PC-9 (cell line): ENCODE measurements around the gene TELO2. TPM values are rescaled to one million over a fixed set of nuclear protein-coding genes. Genes with fewer than 3 reads are reported as not detected.

Experiments
- BruUV-seq: library from RNA; stranded (reverse); fragments of 400-500 nt; replicated peaks from 2 replicates; lab custom pipeline; 2021; lab: Mats Ljungman, UMichigan
- CTCF ChIA-PET: fragments of 300-600 bp; sonication (Branson Sonifier 250); formaldehyde crosslinking; loops from one replicate; lab custom pipeline; 2022; ENCODE audit warnings: antibody characterized with exemption; lab: Charles Lee
- POLR2A ChIA-PET: fragments of 300-600 bp; sonication (Branson Sonifier 250); formaldehyde crosslinking; loops from one replicate; lab custom pipeline; 2022; ENCODE audit warnings: antibody characterized with exemption; ENCODE audit not compliant: unreplicated experiment; lab: Charles Lee
- DNase-seq, 2 experiments: peaks; one replicate each; pipeline versions ENCODE4 v3.0.0 to v3.0.0-alpha.2; 2015 to 2022; ENCODE audit warnings: mixed read lengths in 1 of 2
- H2AFZ ChIP-seq: fragments of 200-600 bp; sonication (generic); 2 replicates; pipeline ENCODE4 v1.8.1; 2017; ENCODE audit warnings: antibody characterized with exemption
- H3F3A ChIP-seq: fragments of 200-600 bp; sonication (generic); 2 replicates; pipeline ENCODE4 v1.8.1; 2017; ENCODE audit warnings: antibody characterized with exemption, mild to moderate bottlenecking, low read depth; ENCODE audit not compliant: insufficient read depth
- H3K27ac ChIP-seq: fragments of 200-600 bp; sonication (generic); 2 replicates; pipeline ENCODE4 v1.6.1; 2016; ENCODE audit warnings: mixed run types
- H3K27me3 ChIP-seq: fragments of 200-600 bp; sonication (generic); 2 replicates; pipeline ENCODE4 v1.6.1; 2016; ENCODE audit warnings: low read depth, mixed run types; ENCODE audit not compliant: insufficient read depth
- H3K36me3 ChIP-seq: fragments of 200-600 bp; sonication (generic); 2 replicates; pipeline ENCODE4 v1.6.1; 2016; ENCODE audit warnings: low read depth, mixed run types
- H3K4me1 ChIP-seq: fragments of 200-600 bp; sonication (generic); replicated peaks from 2 replicates; pipeline ENCODE4 v1.6.1; 2016; ENCODE audit warnings: mixed run types; ENCODE audit not compliant: insufficient read depth
- H3K4me2 ChIP-seq: fragments of 200-600 bp; sonication (generic); 2 replicates; pipeline ENCODE4 v1.6.1; 2017; ENCODE audit warnings: mixed run types
- H3K4me3 ChIP-seq: fragments of 200-600 bp; sonication (generic); 2 replicates; pipeline ENCODE4 v1.6.1; 2016; ENCODE audit warnings: mixed run types
- H3K79me2 ChIP-seq: fragments of 200-600 bp; sonication (generic); 2 replicates; pipeline ENCODE4 v1.6.1; 2017; ENCODE audit warnings: low read depth, mixed run types
- H3K9me2 ChIP-seq: fragments of 200-600 bp; sonication (generic); 2 replicates; pipeline ENCODE4 v1.8.1; 2017; ENCODE audit warnings: mild to moderate bottlenecking; ENCODE audit not compliant: insufficient read depth
- H3K9me3 ChIP-seq: fragments of 200-600 bp; sonication (generic); 2 replicates; pipeline ENCODE4 v1.8.1; 2016; ENCODE audit warnings: low read depth; ENCODE audit not compliant: insufficient read depth
- H4K20me1 ChIP-seq: fragments of 200-600 bp; sonication (generic); 2 replicates; pipeline ENCODE4 v1.8.1; 2017; ENCODE audit not compliant: insufficient read depth
- EZH2 ChIP-seq: fragments of 200-600 bp; sonication (generic); IDR thresholded peaks from 2 replicates; pipeline ENCODE4 v1.8.0; 2017; ENCODE audit warnings: antibody characterized with exemption, low read depth
- intact Hi-C: fragments of 100-400 bp; cut with micrococcal nuclease; formaldehyde crosslinking; loops from one replicate; pipeline ENCODE4 v1.10.0; 2022; ENCODE audit not compliant: unreplicated experiment
- total RNA-seq: library from RNA; stranded (reverse); gene quantifications from 2 replicates; pipeline ENCODE4 v1.2.3, GENCODE V29; 2021
- TF ChIP-seq, protein P1 (sequence below): fragments of 200-600 bp; sonication (generic); conservative IDR thresholded peaks from 2 replicates; pipeline ENCODE4 v1.6.1; 2017; ENCODE audit warnings: mixed run types, antibody characterized with exemption, mild to moderate bottlenecking, moderate library complexity

The TELO2 gene
- total RNA-seq, 1 experiment from 2014 or later: 56.0 TPM

DNA sequence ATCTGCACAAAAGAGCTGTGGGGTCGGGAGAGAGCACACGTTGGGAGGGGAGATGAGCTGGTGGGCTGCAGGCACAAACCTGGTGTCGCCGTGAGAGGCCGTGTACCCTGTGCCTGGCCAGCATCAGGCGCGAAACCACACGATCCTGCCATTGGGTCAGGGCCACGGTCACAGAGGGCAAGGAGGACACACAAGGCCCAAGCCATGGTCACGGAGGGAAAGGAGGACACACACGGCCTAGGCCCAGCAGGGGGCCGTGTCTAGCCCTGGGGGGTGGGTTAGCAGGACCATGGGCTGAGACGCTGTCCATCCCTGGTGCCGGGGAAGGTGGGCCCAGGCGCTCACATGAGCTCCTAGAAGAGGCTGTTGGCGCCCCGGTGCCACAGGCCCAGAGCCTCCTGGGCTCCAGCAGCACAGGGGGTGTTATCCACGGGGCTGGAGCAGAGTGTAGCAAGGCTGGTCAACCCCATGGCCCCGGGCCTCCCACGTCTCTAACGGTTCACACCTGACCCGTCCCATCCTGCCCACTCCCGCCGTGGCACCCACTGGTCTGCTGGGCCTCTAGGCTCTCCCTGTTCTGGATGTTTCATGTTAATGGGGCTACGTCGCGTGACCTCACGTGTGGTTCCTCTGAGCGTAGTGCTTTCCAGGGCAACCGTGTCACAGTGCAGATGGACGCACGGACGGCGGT, 41.3 kb upstream of the TELO2 start:
- Histone ChIP-seq H3F3A (no peaks in the 10 kb centered on the region), H3K4me2 (no peak overlapping the region), H3K9me3 (no peaks in the 10 kb centered on the region), H3K27ac (no peak overlapping the region), H3K79me2 (no peaks in the 10 kb centered on the region), H3K36me3 (no peaks in the 10 kb centered on the region), H3K27me3 (no peaks in the 10 kb centered on the region), H3K9me2 (no peaks in the 10 kb centered on the region), H3K4me1 (no peaks in the 10 kb centered on the region), H2AFZ (no peak overlapping the region), H3K4me3 (no peak overlapping the region), H4K20me1 (no peaks in the 10 kb centered on the region)
- DNase-seq: no peak
- CTCF ChIA-PET: no interaction called here
- POLR2A ChIA-PET: no interaction called here
- BruUV-seq: no TSS peak
- TF ChIP-seq, protein P1, sequence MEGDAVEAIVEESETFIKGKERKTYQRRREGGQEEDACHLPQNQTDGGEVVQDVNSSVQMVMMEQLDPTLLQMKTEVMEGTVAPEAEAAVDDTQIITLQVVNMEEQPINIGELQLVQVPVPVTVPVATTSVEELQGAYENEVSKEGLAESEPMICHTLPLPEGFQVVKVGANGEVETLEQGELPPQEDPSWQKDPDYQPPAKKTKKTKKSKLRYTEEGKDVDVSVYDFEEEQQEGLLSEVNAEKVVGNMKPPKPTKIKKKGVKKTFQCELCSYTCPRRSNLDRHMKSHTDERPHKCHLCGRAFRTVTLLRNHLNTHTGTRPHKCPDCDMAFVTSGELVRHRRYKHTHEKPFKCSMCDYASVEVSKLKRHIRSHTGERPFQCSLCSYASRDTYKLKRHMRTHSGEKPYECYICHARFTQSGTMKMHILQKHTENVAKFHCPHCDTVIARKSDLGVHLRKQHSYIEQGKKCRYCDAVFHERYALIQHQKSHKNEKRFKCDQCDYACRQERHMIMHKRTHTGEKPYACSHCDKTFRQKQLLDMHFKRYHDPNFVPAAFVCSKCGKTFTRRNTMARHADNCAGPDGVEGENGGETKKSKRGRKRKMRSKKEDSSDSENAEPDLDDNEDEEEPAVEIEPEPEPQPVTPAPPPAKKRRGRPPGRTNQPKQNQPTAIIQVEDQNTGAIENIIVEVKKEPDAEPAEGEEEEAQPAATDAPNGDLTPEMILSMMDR: no peak
- no peak for TF ChIP-seq EZH2
- intact Hi-C loops: no loop called here

DNA sequence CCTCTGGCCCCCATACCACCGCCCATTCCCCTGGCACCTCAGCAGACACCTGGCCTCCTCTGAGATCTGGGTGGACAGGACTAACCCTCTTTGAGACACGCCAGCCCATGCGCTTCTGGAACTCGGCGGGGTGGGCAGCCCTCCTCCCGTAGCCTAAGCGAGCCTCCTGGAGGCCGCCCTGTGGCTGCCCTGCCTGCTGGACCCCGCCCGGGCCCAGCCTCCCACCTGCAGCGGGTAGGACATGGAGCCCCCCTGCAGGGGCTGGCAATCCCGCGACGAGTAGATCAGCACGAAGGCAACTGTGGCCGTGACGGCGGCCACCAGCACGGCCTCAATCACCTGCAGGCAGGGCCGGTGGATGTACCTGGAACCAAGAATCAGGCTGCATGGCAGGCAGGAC, 40.6 kb upstream of the TELO2 start:
- TF ChIP-seq, protein P1: no peak
- no peak for TF ChIP-seq EZH2
- BruUV-seq: no TSS peak
- H2AFZ ChIP-seq: no peak overlapping the region
- H3K9me2 ChIP-seq: no peaks in the 10 kb centered on the region
- H3K9me3 ChIP-seq: no peaks in the 10 kb centered on the region
- no peaks in the 10 kb centered on the region for H4K20me1 ChIP-seq
- intact Hi-C loops: no loop called here
- CTCF ChIA-PET: no interaction called here
- H3K27ac ChIP-seq: no peak overlapping the region
- H3K79me2 ChIP-seq: no peaks in the 10 kb centered on the region
- POLR2A ChIA-PET: no interaction called here
- no peaks in the 10 kb centered on the region for H3F3A ChIP-seq
- H3K4me2 ChIP-seq: no peak overlapping the region
- no peak for DNase-seq
- H3K4me3 ChIP-seq: no peak overlapping the region
- no peaks in the 10 kb centered on the region for H3K36me3 ChIP-seq
- no peaks in the 10 kb centered on the region for H3K27me3 ChIP-seq
- no peaks in the 10 kb centered on the region for H3K4me1 ChIP-seq

DNA sequence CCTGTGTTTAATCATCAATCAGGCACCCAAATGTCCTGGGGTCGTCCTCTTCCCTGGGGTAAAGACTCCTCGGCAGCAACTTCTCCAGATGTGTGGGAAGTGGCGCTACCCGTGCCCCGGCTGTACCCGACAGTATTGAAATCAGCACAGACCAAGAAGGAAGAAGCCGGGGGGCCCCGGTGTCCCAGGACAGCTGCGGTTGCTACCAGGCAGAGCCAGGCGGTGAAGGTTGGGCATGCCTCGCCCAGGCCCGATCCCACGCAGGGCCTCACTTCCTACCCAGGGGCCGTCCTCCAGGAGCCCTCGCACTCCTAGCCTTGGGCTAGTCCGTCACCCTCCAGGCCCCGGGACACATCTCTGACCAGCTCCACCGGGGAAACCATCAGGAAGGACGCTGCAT, 39.8 kb upstream of the TELO2 start:
- Histone ChIP-seq H3K36me3 (no peaks in the 10 kb centered on the region), H3K4me2 (no peak overlapping the region), H3K4me3 (no peak overlapping the region), H4K20me1 (no peaks in the 10 kb centered on the region), H2AFZ (no peak overlapping the region), H3K27ac (no peak overlapping the region), H3F3A (no peaks in the 10 kb centered on the region), H3K4me1 (no peaks in the 10 kb centered on the region), H3K27me3 (no peaks in the 10 kb centered on the region), H3K9me2 (no peaks in the 10 kb centered on the region), H3K79me2 (no peaks in the 10 kb centered on the region), H3K9me3 (no peaks in the 10 kb centered on the region)
- TF ChIP-seq EZH2: no peak
- TF ChIP-seq, protein P1: no peak
- ChIA-PET CTCF (no interaction called here), POLR2A (no interaction called here)
- intact Hi-C loops: no loop called here
- no peak for DNase-seq
- no TSS peak for BruUV-seq
